ENCODE results near the gene RGS7. TPM values are rescaled to one million over a fixed set of nuclear protein-coding genes. Genes with fewer than 3 reads are reported as not detected.
"Not testable (repeated sequence)": the region's sequence is repeated elsewhere in the genome, so short reads cannot be mapped to it uniquely, and the experiment has no call there.

The RGS7 gene
- total RNA-seq, 1 donor from 2014 or later = 1.9 TPM

DNA sequence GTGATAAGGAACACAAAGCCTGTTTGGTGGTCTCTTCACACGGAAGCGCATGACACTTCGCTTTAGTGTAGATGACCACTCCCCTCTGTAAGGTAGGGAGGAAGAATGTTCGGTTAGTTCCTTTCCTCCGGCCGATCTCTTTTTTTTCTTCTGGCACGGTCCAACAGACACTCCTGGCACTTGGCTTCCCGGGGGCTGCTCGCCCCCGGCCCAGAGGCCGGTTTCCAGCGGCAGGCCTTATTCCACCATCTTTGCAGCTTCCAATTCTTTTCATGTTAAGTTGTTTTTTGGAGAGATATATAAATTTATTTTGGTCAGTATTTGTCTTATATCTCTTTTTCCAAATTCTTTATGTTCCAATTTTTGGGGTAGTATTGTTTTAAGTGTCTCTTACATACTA is 593.2 kb downstream of the RGS7 start:
- Mint-ChIP-seq H3K36me3 (peaks cover 6% of the 10 kb centered on the region), H3K27ac (no peak overlapping the region), H3K9me3 (peaks cover 7% of the 10 kb centered on the region), H3K27me3 (ENCODE audit: low read depth) (no peaks in the 10 kb centered on the region), H3K4me1 (peaks cover 13% of the 10 kb centered on the region), H3K4me3 (no peak overlapping the region)
- no peak for DNase-seq (ENCODE audit: low spot score in 2 of 2, unreplicated experiment in 2 of 2)
- TF ChIP-seq, protein P1, sequence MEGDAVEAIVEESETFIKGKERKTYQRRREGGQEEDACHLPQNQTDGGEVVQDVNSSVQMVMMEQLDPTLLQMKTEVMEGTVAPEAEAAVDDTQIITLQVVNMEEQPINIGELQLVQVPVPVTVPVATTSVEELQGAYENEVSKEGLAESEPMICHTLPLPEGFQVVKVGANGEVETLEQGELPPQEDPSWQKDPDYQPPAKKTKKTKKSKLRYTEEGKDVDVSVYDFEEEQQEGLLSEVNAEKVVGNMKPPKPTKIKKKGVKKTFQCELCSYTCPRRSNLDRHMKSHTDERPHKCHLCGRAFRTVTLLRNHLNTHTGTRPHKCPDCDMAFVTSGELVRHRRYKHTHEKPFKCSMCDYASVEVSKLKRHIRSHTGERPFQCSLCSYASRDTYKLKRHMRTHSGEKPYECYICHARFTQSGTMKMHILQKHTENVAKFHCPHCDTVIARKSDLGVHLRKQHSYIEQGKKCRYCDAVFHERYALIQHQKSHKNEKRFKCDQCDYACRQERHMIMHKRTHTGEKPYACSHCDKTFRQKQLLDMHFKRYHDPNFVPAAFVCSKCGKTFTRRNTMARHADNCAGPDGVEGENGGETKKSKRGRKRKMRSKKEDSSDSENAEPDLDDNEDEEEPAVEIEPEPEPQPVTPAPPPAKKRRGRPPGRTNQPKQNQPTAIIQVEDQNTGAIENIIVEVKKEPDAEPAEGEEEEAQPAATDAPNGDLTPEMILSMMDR (IDR thresholded peaks at IDR 0.05; ENCODE audit: unreplicated experiment) = no peak

DNA sequence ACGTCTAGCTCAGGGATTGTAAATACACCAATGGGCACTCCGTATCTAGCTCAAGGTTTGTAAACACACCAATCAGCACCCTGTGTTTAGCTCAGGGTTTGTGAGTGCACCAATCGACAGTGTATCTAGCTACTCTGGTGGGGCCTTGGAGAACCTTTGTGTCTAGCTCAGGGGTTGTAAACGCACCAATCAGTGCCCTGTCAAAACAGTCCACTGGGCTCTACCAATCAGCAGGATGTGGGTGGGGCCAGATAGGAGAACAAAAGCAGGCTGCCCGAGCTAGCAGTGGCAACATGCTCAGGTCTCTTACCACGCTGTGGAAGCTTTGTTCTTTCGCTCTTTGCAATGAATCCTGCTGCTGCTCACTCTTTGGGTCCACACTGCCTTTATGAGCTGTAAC is 593.9 kb downstream of the RGS7 start:
- H3K36me3 Mint-ChIP-seq; H3K9me3 Mint-ChIP-seq; DNase-seq (ENCODE audit: low spot score in 2 of 2, unreplicated experiment in 2 of 2); H3K27me3 Mint-ChIP-seq (ENCODE audit: low read depth); H3K4me3 Mint-ChIP-seq; H3K27ac Mint-ChIP-seq; H3K4me1 Mint-ChIP-seq: not testable (repeated sequence)

DNA sequence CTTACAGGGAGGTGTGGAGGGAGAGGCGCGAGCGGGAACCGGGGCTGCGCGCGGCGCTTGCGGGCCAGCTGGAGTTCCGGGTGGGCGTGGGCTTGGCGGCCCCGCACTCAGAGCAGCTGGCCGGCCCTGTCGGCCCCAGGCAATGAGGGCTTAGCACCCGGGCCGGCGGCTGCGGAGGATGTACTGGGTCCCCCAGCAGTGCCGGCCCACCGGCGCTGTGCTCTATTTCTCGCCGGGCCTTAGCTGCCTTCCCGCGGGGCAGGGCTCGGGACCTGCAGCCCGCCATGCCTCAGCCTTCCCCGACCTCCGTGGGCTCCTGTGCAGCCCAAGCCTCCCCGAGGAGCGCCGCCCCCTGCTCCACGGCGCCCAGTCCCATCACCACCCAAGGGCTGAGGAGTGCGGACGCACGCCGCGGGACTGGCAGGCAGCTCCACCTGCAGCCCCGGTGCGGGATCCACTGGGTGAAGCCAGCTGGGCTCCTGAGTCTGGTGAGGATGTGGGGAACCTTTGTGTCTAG is 594.5 kb downstream of the RGS7 start:
- DNase-seq (ENCODE audit: low spot score in 2 of 2, unreplicated experiment in 2 of 2); H3K4me3 Mint-ChIP-seq; H3K27me3 Mint-ChIP-seq (ENCODE audit: low read depth); H3K4me1 Mint-ChIP-seq; H3K27ac Mint-ChIP-seq; H3K36me3 Mint-ChIP-seq; H3K9me3 Mint-ChIP-seq: not testable (repeated sequence)

DNA sequence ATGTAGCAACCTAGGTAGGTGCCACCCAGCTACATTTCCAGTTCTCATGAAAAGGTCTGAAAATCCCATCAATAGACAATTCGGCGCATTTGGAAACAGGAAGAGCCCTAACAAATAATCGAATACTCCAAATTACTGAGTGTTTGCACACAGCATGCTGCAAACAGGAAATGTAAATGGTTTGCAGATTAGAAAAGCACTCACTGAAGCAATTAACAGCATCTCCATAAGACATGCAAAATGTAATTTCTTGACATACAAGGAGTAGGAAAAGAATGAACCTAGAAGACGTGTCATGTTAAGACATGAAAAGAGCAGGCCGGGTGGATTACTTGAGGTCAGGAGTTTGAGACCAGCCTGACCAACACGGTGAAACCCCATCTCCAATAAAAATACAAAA is 598.2 kb downstream of the RGS7 start:
- H3K27ac Mint-ChIP-seq; H3K9me3 Mint-ChIP-seq; H3K36me3 Mint-ChIP-seq; H3K27me3 Mint-ChIP-seq (ENCODE audit: low read depth); DNase-seq (ENCODE audit: low spot score in 2 of 2, unreplicated experiment in 2 of 2); H3K4me1 Mint-ChIP-seq; H3K4me3 Mint-ChIP-seq: not testable (repeated sequence)

DNA sequence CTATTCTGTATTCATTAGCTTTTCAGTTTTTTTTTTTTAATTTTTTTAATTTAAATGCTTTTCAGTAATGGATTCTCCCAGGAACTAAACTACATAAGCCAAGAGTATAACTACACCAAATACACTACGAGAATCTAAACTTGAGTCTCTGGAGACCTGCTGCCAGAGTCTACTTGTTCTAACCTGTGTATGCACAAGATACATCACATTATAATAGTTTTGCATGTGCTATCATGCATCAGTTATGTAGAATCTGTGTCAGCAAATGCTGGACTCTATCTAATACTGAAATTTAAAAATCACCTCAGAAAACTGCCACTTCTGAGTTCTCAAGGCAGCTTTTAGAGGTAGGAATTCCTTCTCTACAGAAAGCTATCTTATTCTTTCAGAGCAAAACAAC is 598.7 kb downstream of the RGS7 start:
- no peak overlapping the region for H3K27ac Mint-ChIP-seq
- H3K36me3 Mint-ChIP-seq = no peaks in the 10 kb centered on the region
- no peaks in the 10 kb centered on the region for H3K9me3 Mint-ChIP-seq
- no peak overlapping the region for H3K4me3 Mint-ChIP-seq
- DNase-seq (ENCODE audit: low spot score in 2 of 2, unreplicated experiment in 2 of 2) = no peak
- no peaks in the 10 kb centered on the region for H3K27me3 Mint-ChIP-seq (ENCODE audit: low read depth)
- TF ChIP-seq, protein P1 (IDR thresholded peaks at IDR 0.05; ENCODE audit: unreplicated experiment) = no peak
- no peaks in the 10 kb centered on the region for H3K4me1 Mint-ChIP-seq

DNA sequence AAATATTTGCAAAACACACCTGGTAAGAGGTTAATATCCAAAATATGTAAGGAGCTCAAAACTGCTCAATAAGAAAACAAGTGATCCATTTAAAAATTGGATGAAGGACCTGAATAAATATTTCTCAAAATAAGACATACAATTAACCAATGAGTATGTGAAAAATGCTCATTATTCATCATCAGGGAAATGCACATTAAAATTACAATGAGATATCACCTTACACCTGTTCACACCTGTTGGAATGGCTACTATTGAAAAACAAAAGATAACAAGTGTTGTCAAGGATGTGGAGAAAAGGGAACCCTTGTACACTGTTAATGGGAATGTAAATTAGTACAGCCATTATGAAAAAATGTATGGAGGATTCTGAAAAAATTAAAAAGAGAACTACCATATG is 609.1 kb downstream of the RGS7 start:
- no peaks in the 10 kb centered on the region for H3K36me3 Mint-ChIP-seq
- H3K9me3 Mint-ChIP-seq = peaks cover 9% of the 10 kb centered on the region
- H3K27me3 Mint-ChIP-seq (ENCODE audit: low read depth) = no peaks in the 10 kb centered on the region
- no peaks in the 10 kb centered on the region for H3K4me1 Mint-ChIP-seq
- H3K4me3 Mint-ChIP-seq = no peak overlapping the region
- DNase-seq (ENCODE audit: low spot score in 2 of 2, unreplicated experiment in 2 of 2) = no peak
- TF ChIP-seq, protein P1 (IDR thresholded peaks at IDR 0.05; ENCODE audit: unreplicated experiment) = no peak
- H3K27ac Mint-ChIP-seq = no peak overlapping the region

DNA sequence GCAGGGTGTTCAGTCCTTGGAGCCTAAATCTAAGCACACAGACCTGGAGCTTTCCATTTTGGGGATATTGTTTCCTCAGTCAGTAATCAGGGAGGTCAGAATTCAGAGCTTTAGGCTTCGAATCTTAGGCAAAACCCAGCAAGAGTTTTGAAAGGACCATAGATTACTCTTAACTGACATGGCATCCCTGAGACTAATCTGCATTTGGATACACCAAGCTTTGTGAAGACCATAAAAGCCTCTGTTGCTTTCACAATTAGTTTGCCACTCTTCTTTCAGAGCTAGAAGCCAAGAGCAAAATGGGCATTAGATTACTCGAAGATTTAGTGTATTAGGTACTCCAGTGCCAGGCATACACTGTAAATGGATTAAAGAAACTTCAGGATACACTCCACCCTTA is 613.3 kb downstream of the RGS7 start:
- TF ChIP-seq, protein P1 (IDR thresholded peaks at IDR 0.05; ENCODE audit: unreplicated experiment) = no peak
- H3K9me3 Mint-ChIP-seq = peaks cover 9% of the 10 kb centered on the region
- no peaks in the 10 kb centered on the region for H3K27me3 Mint-ChIP-seq (ENCODE audit: low read depth)
- peaks cover 7% of the 10 kb centered on the region for H3K4me1 Mint-ChIP-seq
- no peak for DNase-seq (ENCODE audit: low spot score in 2 of 2, unreplicated experiment in 2 of 2)
- H3K4me3 Mint-ChIP-seq = no peak overlapping the region
- no peak overlapping the region for H3K27ac Mint-ChIP-seq
- H3K36me3 Mint-ChIP-seq = no peaks in the 10 kb centered on the region

Data from mesothelial cell of epicardium (in vitro differentiated cells).